HL-60/S4 treated with phorbol 12-myristate 13-acetate at 8.2 ng/mL for 4 days and 3 days (cell line): ENCODE data around the gene PCED1A.

Experiments used
- in situ Hi-C: fragments of 300-500 bp; cut with MboI; formaldehyde crosslinking; loops from 2 replicates; pipeline ENCODE4 v1.15.0; 2022; ENCODE audit warnings: low sequenced_read_pairs

PCED1A gene

GRCh38 chr20:2866236-2866635, 25.8 kb upstream of the PCED1A start:
- in situ Hi-C loops = no loop called here

- in situ Hi-C loops = no loop called here
Measured at GRCh38 chr20:2865630-2866029, 25.2 kb upstream of the PCED1A start.

GRCh38 chr20:2865101-2865500, 24.6 kb upstream of the PCED1A start:
- in situ Hi-C loops = no loop called here

GRCh38 chr20:2864626-2865025, 24.2 kb upstream of the PCED1A start:
- in situ Hi-C loops = no loop called here

- in situ Hi-C loops = no loop called here
Measured at GRCh38 chr20:2859330-2860121, 19.1 kb upstream of the PCED1A start.

GRCh38 chr20:2858591-2858990, 18.1 kb upstream of the PCED1A start:
- in situ Hi-C loops = no loop called here

- in situ Hi-C loops = no loop called here
Measured at GRCh38 chr20:2851086-2851485, 10.6 kb upstream of the PCED1A start.

- in situ Hi-C loops = no loop called here
Measured at GRCh38 chr20:2849529-2849928, 9.1 kb upstream of the PCED1A start.

GRCh38 chr20:2847802-2848201, 7.3 kb upstream of the PCED1A start:
- in situ Hi-C loops = no loop called here

- in situ Hi-C loops = no loop called here
Measured at GRCh38 chr20:2846698-2847097, 6.2 kb upstream of the PCED1A start.

GRCh38 chr20:2845607-2846006, 5.2 kb upstream of the PCED1A start:
- in situ Hi-C loops = no loop called here

- in situ Hi-C loops = no loop called here
Measured at GRCh38 chr20:2840967-2841531, 594 bp upstream of the PCED1A start.

- in situ Hi-C loops = no loop called here
Measured at GRCh38 chr20:2839732-2840137, 720 bp downstream of the PCED1A start.

- in situ Hi-C loops = no loop called here
Measured at GRCh38 chr20:2838847-2839671, 1.4 kb downstream of the PCED1A start.

- in situ Hi-C loops = no loop called here
Measured at GRCh38 chr20:2838170-2838797, 2.2 kb downstream of the PCED1A start.

- in situ Hi-C loops = no loop called here
Measured at GRCh38 chr20:2837221-2837960, 3.1 kb downstream of the PCED1A start.

GRCh38 chr20:2836035-2836434, 4.4 kb downstream of the PCED1A start:
- in situ Hi-C loops = no loop called here

- in situ Hi-C loops = no loop called here
Measured at GRCh38 chr20:2835331-2835796, 5.1 kb downstream of the PCED1A start.

GRCh38 chr20:2834401-2835110, 5.9 kb downstream of the PCED1A start:
- in situ Hi-C loops = no loop called here

GRCh38 chr20:2833761-2834160, 6.7 kb downstream of the PCED1A start:
- in situ Hi-C loops = no loop called here
